ENCODE data around the gene CORT. TPM values are rescaled to one million over a fixed set of nuclear protein-coding genes. Genes with fewer than 3 reads are reported as not detected.
"Not testable (repeated sequence)": the region's sequence is repeated elsewhere in the genome, so short reads cannot be mapped to it uniquely, and the experiment has no call there.

Gene CORT
- polyA plus RNA-seq, 1 donor (not counting 4 experiments of a cell fraction or from before 2014, with no cell fraction given): 0.17 TPM

DNA sequence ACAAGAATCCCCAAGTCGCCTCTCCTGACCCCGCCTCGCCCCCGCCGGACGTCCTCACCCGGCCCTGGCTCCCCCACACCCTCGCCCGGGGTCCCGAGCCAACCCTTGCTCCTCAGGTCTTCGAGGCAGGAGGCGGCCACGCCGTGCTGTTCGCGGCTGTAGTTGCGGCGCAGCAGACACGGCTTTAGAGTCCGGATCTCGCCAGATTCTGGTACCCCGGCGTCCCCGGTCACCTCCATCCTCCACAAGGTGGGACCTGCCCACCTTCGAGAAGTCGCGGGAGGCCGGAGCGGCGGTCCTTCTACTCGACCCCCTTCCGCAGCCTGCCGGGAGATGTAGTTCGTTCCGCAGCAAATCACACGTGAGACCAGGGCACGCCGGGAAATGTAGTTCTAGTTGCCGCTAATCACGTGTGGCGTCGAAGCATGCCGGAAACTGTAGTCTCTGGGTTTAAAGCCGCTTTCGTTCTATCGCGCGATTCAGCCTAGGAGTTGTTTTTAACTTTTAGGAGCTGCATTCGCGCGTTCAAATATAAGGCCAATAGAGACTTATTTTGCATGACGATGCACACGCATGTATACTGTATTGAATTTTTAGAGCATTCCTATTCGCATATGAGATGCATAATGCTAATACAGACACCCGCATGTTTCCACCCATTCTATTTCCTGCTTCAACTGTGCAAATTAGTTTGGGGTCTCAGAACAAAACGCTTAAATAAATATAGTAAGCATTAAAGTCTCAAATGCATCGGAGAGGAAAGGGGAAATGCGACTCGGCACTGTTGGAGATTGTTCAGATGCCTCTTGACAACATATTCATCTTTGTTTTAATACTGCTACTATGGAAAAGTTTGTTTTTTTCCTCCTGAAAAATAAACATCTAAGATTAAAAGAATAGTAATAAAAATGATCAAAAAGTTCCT, 22.7 kb downstream of the CORT start, which contains the start of gene DFFA:
Gene DFFA, minus strand, starts transcription at position 310 of the 925 bp plus-strand sequence. Its CDS starts 71 bp downstream, at position 239.
- H3K36me3 ChIP-seq (ENCODE audit: control insufficient read depth in 2 of 2, extremely low read depth in 1 of 2, insufficient read depth in 2 of 2, low read length in 2 of 2): peaks cover 4 to 6% of the 10 kb centered on the region in 2 experiments
- H3K27ac ChIP-seq (ENCODE audit: control insufficient read depth, insufficient read depth, low read length): peak within 1 kb of the TSS; percentile 83
- peak within 1 kb of the TSS; percentile 75 to 94 (median 93) for H3K4me3 ChIP-seq (ENCODE audit: control insufficient read depth in 2 of 3, extremely low read depth in 1 of 3, insufficient read depth in 2 of 3, low read depth in 1 of 3, low read length in 3 of 3)
- H3K9ac ChIP-seq (ENCODE audit: control insufficient read depth, extremely low read depth, insufficient read depth, low read length): peak within 1 kb of the TSS; percentile 87
- H3K9me1 ChIP-seq (ENCODE audit: control insufficient read depth, extremely low read depth, insufficient read depth, low read length): no peaks in the 10 kb centered on the region
- H3K27me3 ChIP-seq (ENCODE audit: control insufficient read depth, extremely low read depth, insufficient read depth, low read length): no peaks in the 10 kb centered on the region
- FAIRE-seq: peak; percentile 77
- peak within 1 kb of the TSS; percentile 87 for H2AFZ ChIP-seq (ENCODE audit: control insufficient read depth, low read length)
- H3K79me2 ChIP-seq (ENCODE audit: control insufficient read depth, insufficient read depth, low read length): peaks cover 40% of the 10 kb centered on the region
- peak within 1 kb of the TSS; percentile 94 for H3K4me2 ChIP-seq (ENCODE audit: control insufficient read depth, extremely low read depth, insufficient read depth, low read depth, low read length)
- TF ChIP-seq EZH2 (IDR thresholded peaks at IDR 0.05; ENCODE audit: low read length) (no peak), CTCF (optimal IDR thresholded peaks at IDR 0.05 in 1 of 3, IDR thresholded peaks at IDR 0.05 in 1 of 3, conservative IDR thresholded peaks at IDR 0.05 in 1 of 3; ENCODE audit: extremely low read depth in 1 of 3, insufficient read depth in 2 of 3, low read length in 3 of 3) (no peak)
- peak; percentile 86 for DNase-seq (ENCODE audit: low read depth, low spot score)
- dilution Hi-C loops (cut with MboI; ENCODE audit: extremely low pct_ligation_motif_present, low sequenced_read_pairs): no loop called here
- peaks cover 16% of the 10 kb centered on the region for H3K4me1 ChIP-seq (ENCODE audit: control insufficient read depth, extremely low read depth, insufficient read depth, low read length)
- no peaks in the 10 kb centered on the region for H4K20me1 ChIP-seq (ENCODE audit: control insufficient read depth, extremely low read depth, insufficient read depth, low read length)
- H3K9me3 ChIP-seq (ENCODE audit: control insufficient read depth, low read depth, low read length): no peaks in the 10 kb centered on the region

GRCh38 chr1:10473145-10473765, 23.4 kb downstream of the CORT start:
- Histone ChIP-seq H4K20me1 (ENCODE audit: control insufficient read depth, extremely low read depth, insufficient read depth, low read length) (no peaks in the 10 kb centered on the region), H3K4me2 (ENCODE audit: control insufficient read depth, extremely low read depth, insufficient read depth, low read depth, low read length) (peak overlapping the region; percentile 94), H3K9ac (ENCODE audit: control insufficient read depth, extremely low read depth, insufficient read depth, low read length) (no peak overlapping the region), H3K27me3 (ENCODE audit: control insufficient read depth, extremely low read depth, insufficient read depth, low read length) (no peaks in the 10 kb centered on the region), H3K79me2 (ENCODE audit: control insufficient read depth, insufficient read depth, low read length) (peaks cover 47% of the 10 kb centered on the region), H3K36me3 (ENCODE audit: control insufficient read depth in 2 of 2, extremely low read depth in 1 of 2, insufficient read depth in 2 of 2, low read length in 2 of 2) (peaks cover under 1 to 2% of the 10 kb centered on the region in 2 experiments), H3K27ac (ENCODE audit: control insufficient read depth, insufficient read depth, low read length) (no peak overlapping the region), H3K4me3 (ENCODE audit: control insufficient read depth in 2 of 3, extremely low read depth in 1 of 3, insufficient read depth in 2 of 3, low read depth in 1 of 3, low read length in 3 of 3) (no peak overlapping the region), H2AFZ (ENCODE audit: control insufficient read depth, low read length) (no peak overlapping the region), H3K9me1 (ENCODE audit: control insufficient read depth, extremely low read depth, insufficient read depth, low read length) (no peaks in the 10 kb centered on the region), H3K4me1 (ENCODE audit: control insufficient read depth, extremely low read depth, insufficient read depth, low read length) (peaks cover 16% of the 10 kb centered on the region), H3K9me3 (ENCODE audit: control insufficient read depth, low read depth, low read length) (no peaks in the 10 kb centered on the region)
- FAIRE-seq (no peak), DNase-seq (ENCODE audit: low read depth, low spot score) (no peak)
- TF ChIP-seq CTCF (optimal IDR thresholded peaks at IDR 0.05 in 1 of 3, IDR thresholded peaks at IDR 0.05 in 1 of 3, conservative IDR thresholded peaks at IDR 0.05 in 1 of 3; ENCODE audit: extremely low read depth in 1 of 3, insufficient read depth in 2 of 3, low read length in 3 of 3) (no peak), EZH2 (IDR thresholded peaks at IDR 0.05; ENCODE audit: low read length) (no peak)
- dilution Hi-C loops (cut with MboI; ENCODE audit: extremely low pct_ligation_motif_present, low sequenced_read_pairs): no loop called here

DNA sequence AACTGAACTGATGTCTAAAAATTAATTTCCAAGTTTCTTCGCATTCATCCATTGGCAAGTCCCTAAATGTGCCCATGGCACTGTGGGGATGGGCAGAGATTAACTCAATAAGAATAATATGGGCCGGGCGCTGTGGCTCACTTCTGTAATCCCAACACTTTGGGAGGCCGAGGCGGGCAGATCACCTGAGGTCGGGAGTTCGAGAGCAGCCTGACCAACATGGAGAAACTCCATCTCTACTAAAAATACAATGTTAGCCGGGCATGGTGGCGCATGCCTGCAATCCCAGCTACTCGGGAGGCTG, 24.4 kb downstream of the CORT start:
- Histone ChIP-seq H3K27ac (ENCODE audit: control insufficient read depth, insufficient read depth, low read length) (peak overlapping the region; percentile 91), H3K4me3 (ENCODE audit: control insufficient read depth in 2 of 3, extremely low read depth in 1 of 3, insufficient read depth in 2 of 3, low read depth in 1 of 3, low read length in 3 of 3) (peak overlapping the region; percentile 94 to 99 (median 98)), H3K79me2 (ENCODE audit: control insufficient read depth, insufficient read depth, low read length) (peaks cover 53% of the 10 kb centered on the region), H3K4me1 (ENCODE audit: control insufficient read depth, extremely low read depth, insufficient read depth, low read length) (peaks cover 21% of the 10 kb centered on the region), H3K4me2 (ENCODE audit: control insufficient read depth, extremely low read depth, insufficient read depth, low read depth, low read length) (peak overlapping the region; percentile 69), H3K9ac (ENCODE audit: control insufficient read depth, extremely low read depth, insufficient read depth, low read length) (peak overlapping the region; percentile 93), H2AFZ (ENCODE audit: control insufficient read depth, low read length) (peak overlapping the region; percentile 83)
- H3K9me1 ChIP-seq (ENCODE audit: control insufficient read depth, extremely low read depth, insufficient read depth, low read length); H4K20me1 ChIP-seq (ENCODE audit: control insufficient read depth, extremely low read depth, insufficient read depth, low read length); dilution Hi-C loops (cut with MboI; ENCODE audit: extremely low pct_ligation_motif_present, low sequenced_read_pairs); H3K9me3 ChIP-seq (ENCODE audit: control insufficient read depth, low read depth, low read length); H3K36me3 ChIP-seq (ENCODE audit: control insufficient read depth in 2 of 2, extremely low read depth in 1 of 2, insufficient read depth in 2 of 2, low read length in 2 of 2); DNase-seq (ENCODE audit: low read depth, low spot score); FAIRE-seq; H3K27me3 ChIP-seq (ENCODE audit: control insufficient read depth, extremely low read depth, insufficient read depth, low read length): not testable (repeated sequence)

Measured in keratinocyte (primary cell).